CD14-positive monocyte (primary cell): ENCODE data around the gene EPPIN. TPM values are rescaled to one million over a fixed set of nuclear protein-coding genes. Genes with fewer than 3 reads are reported as not detected.

Experiments
- DNase-seq, 3 donors: peaks; one replicate each; pipeline ENCODE4 v3.0.0-alpha.2; 2011 to 2022
- H2AFZ ChIP-seq: 2 replicates; pipeline ENCODE4 v1.6.0; 2012; ENCODE audit warnings: mild to moderate bottlenecking, low read depth, low read length, inconsistent platforms; ENCODE audit not compliant: insufficient read depth, poor library complexity, severe bottlenecking
- H3K27ac ChIP-seq, 2 donors: 1 replicate in 1 of 2; 2 replicates in 1 of 2; pipeline ENCODE4 v1.5.1; 2012 to 2013; ENCODE audit warnings: low read length in 2 of 2, control low read depth in 1 of 2, inconsistent platforms in 1 of 2, low read depth in 1 of 2, mild to moderate bottlenecking in 1 of 2
- H3K27me3 ChIP-seq, 2 donors: one replicate each; pipeline versions ENCODE4 v1.6.0 to v1.6.1; 2011 to 2013; ENCODE audit warnings: low read length in 2 of 2; ENCODE audit not compliant: control insufficient read depth in 2 of 2, insufficient read depth in 2 of 2
- H3K36me3 ChIP-seq, 2 donors: replicated peaks in 1 of 2; 1 replicate in 1 of 2; 2 replicates in 1 of 2; pipeline versions ENCODE4 v1.5.1 to v1.6.1; 2012 to 2013; ENCODE audit warnings: low read length in 2 of 2, control low read depth in 1 of 2, inconsistent platforms in 1 of 2, mild to moderate bottlenecking in 1 of 2; ENCODE audit not compliant: insufficient read depth in 2 of 2, control insufficient read depth in 1 of 2
- H3K4me1 ChIP-seq, 2 donors: 1 replicate in 1 of 2; 2 replicates in 1 of 2; pipeline versions ENCODE4 v1.5.1 to v1.6.1; 2012 to 2013; ENCODE audit warnings: low read length in 2 of 2, control low read depth in 1 of 2, inconsistent platforms in 1 of 2, mild to moderate bottlenecking in 1 of 2, moderate library complexity in 1 of 2; ENCODE audit not compliant: insufficient read depth in 2 of 2, control insufficient read depth in 1 of 2
- H3K4me2 ChIP-seq: replicated peaks from 2 replicates; pipeline ENCODE3; 2012; ENCODE audit warnings: low read length, moderate library complexity, mild to moderate bottlenecking; ENCODE audit not compliant: poor library complexity, severe bottlenecking; ENCODE audit errors: extremely low read depth
- H3K4me3 ChIP-seq, 3 experiments: fragments of 200-600 bp in 1 of 3; sonication (generic) in 1 of 3; replicated peaks in 1 of 3; 1 replicate in 2 of 3; 2 replicates in 1 of 3; pipeline ENCODE4 v1.5.1; 2011 to 2013; ENCODE audit warnings: low read length in 3 of 3, mild to moderate bottlenecking in 3 of 3, control low read depth in 2 of 3, low read depth in 2 of 3, inconsistent platforms in 1 of 3, moderate library complexity in 1 of 3
- H3K79me2 ChIP-seq: 2 replicates; pipeline ENCODE4 v1.6.0; 2012; ENCODE audit warnings: mild to moderate bottlenecking, control low read depth, inconsistent platforms, low read length, moderate library complexity; ENCODE audit not compliant: insufficient read depth
- H3K9ac ChIP-seq: 2 replicates; pipeline ENCODE4 v1.6.0; 2017; ENCODE audit warnings: low read length, mild to moderate bottlenecking; ENCODE audit not compliant: insufficient read depth, poor library complexity, severe bottlenecking
- H3K9me3 ChIP-seq, 2 donors: replicated peaks in 1 of 2; 1 replicate in 1 of 2; 2 replicates in 1 of 2; pipeline versions ENCODE4 v1.5.1 to v1.6.1; 2012 to 2013; ENCODE audit warnings: low read length in 2 of 2, control low read depth in 1 of 2; ENCODE audit not compliant: control insufficient read depth in 1 of 2, insufficient read depth in 1 of 2
- H4K20me1 ChIP-seq: 2 replicates; pipeline ENCODE4 v1.6.0; 2012; ENCODE audit warnings: mild to moderate bottlenecking, low read length, control low read depth, moderate library complexity; ENCODE audit not compliant: insufficient read depth
- H3K27ac Mint-ChIP-seq, 7 donors: one replicate each; pipeline ENCODE4 v1.8.0; 2020; ENCODE audit warnings: mild to moderate bottlenecking in 7 of 7, mixed read lengths in 7 of 7, moderate library complexity in 6 of 7, inconsistent platforms in 2 of 7
- H3K27me3 Mint-ChIP-seq, 3 donors: one replicate each; pipeline ENCODE4 v1.8.0; 2021 to 2022; ENCODE audit warnings: low read depth in 3 of 3, mild to moderate bottlenecking in 3 of 3, mixed read lengths in 3 of 3, moderate library complexity in 3 of 3, inconsistent platforms in 1 of 3
- H3K36me3 Mint-ChIP-seq, 2 donors: one replicate each; pipeline ENCODE4 v1.8.0; 2020; ENCODE audit warnings: mixed read lengths in 2 of 2, inconsistent platforms in 1 of 2, mild to moderate bottlenecking in 1 of 2
- H3K4me1 Mint-ChIP-seq: one replicate; pipeline ENCODE4 v1.8.0; 2020; ENCODE audit warnings: mild to moderate bottlenecking, mixed read lengths
- H3K4me3 Mint-ChIP-seq, 2 donors: one replicate each; pipeline ENCODE4 v1.8.0; 2020; ENCODE audit warnings: mild to moderate bottlenecking in 2 of 2, mixed read lengths in 2 of 2, moderate library complexity in 1 of 2
- H3K9me3 Mint-ChIP-seq, 7 donors: one replicate each; pipeline ENCODE4 v1.8.0; 2020 to 2022; ENCODE audit warnings: mixed read lengths in 7 of 7, mild to moderate bottlenecking in 6 of 7, moderate library complexity in 6 of 7, inconsistent platforms in 2 of 7
- WGBS: methylation state at CpG from one replicate; pipeline ENCODE4 v1.1.5; 2013; ENCODE audit warnings: missing lambda C conversion rate; ENCODE audit not compliant: insufficient coverage; 5-methylcytosine and 5-hydroxymethylcytosine counted together
- intact Hi-C, 2 donors: fragments of 100-400 bp; cut with micrococcal nuclease; formaldehyde crosslinking; loops; one replicate each; pipeline versions ENCODE4 v1.15.0 to v1.15.1; 2023
- polyA plus RNA-seq, 3 donors: library from polyadenylated mRNA; depleted of rRNA in 1 of 3; unstranded in 2 of 3; stranded (reverse) in 1 of 3; fragments of 300-500 nt in 2 of 3; fragments of >200 nt in 1 of 3; fragmentation: Illumina TruSeq in 2 of 3; gene quantifications; 1 replicate in 2 of 3; 2 replicates in 1 of 3; pipeline ENCODE4 v1.2.3, GENCODE V29; 2012 to 2021
- TF ChIP-seq, protein P1 (sequence below): fragments of 200-600 bp; IDR thresholded peaks from one replicate; pipeline ENCODE4 v1.8.0; 2022; ENCODE audit warnings: antibody characterized with exemption, mild to moderate bottlenecking

Gene EPPIN
- polyA plus RNA-seq, 3 donors = not detected

DNA sequence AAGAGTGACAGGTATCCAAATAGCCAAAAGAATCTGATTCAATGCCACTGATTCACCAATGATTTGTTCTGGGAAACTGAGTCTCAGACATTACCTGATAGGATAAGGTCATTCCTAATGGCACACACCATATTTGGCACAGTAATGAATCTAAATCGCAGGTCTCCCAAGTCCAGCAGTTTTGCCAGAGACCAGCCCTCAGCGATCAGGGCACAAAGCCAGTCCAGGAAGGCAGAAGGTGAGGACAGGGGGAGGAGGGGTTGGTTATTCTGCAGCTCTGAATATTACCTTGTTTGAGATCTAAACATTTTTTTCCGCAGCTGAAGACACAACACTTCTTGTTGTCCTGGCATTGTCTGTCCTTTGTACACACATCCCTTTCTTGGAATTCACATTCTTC is 1.9 kb downstream of the EPPIN start:
- Histone ChIP-seq H3K79me2 (no peaks in the 10 kb centered on the region), H3K9me3 (no peaks in the 10 kb centered on the region), H3K9ac (no peak overlapping the region), H3K4me1 (no peaks in the 10 kb centered on the region), H3K27ac (no peak overlapping the region), H3K27me3 (peaks cover 2% of the 10 kb centered on the region in 2 donors), H4K20me1 (no peaks in the 10 kb centered on the region), H3K4me3 (no peak overlapping the region), H2AFZ (no peak overlapping the region), H3K4me2 (no peak overlapping the region), H3K36me3 (no peaks in the 10 kb centered on the region)
- H3K27ac Mint-ChIP-seq = no peak overlapping the region
- TF ChIP-seq, protein P1, sequence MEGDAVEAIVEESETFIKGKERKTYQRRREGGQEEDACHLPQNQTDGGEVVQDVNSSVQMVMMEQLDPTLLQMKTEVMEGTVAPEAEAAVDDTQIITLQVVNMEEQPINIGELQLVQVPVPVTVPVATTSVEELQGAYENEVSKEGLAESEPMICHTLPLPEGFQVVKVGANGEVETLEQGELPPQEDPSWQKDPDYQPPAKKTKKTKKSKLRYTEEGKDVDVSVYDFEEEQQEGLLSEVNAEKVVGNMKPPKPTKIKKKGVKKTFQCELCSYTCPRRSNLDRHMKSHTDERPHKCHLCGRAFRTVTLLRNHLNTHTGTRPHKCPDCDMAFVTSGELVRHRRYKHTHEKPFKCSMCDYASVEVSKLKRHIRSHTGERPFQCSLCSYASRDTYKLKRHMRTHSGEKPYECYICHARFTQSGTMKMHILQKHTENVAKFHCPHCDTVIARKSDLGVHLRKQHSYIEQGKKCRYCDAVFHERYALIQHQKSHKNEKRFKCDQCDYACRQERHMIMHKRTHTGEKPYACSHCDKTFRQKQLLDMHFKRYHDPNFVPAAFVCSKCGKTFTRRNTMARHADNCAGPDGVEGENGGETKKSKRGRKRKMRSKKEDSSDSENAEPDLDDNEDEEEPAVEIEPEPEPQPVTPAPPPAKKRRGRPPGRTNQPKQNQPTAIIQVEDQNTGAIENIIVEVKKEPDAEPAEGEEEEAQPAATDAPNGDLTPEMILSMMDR = no peak
- no peaks in the 10 kb centered on the region for H3K4me1 Mint-ChIP-seq
- DNase-seq = no peak
- 86% methylated on average over 1 of the region's 3 CpGs for WGBS
- no peaks in the 10 kb centered on the region for H3K36me3 Mint-ChIP-seq
- intact Hi-C loops = no loop called here
- no peak overlapping the region for H3K4me3 Mint-ChIP-seq
- peaks cover 5 to 30% (median 7%) of the 10 kb centered on the region in 3 donors for H3K27me3 Mint-ChIP-seq
- peaks cover 0 to 2% (median under 1%) of the 10 kb centered on the region in 7 donors for H3K9me3 Mint-ChIP-seq

GRCh38 chr20:45539382-45539781 is 7.8 kb downstream of the EPPIN start, which contains the start of gene WFDC6:
WFDC6 (minus strand) TSS chr20:45539482; CDS start chr20:45539407, 75 bp downstream.
- TF ChIP-seq, protein P1 = no peak
- Histone ChIP-seq H3K9ac (no peak within 1 kb of the TSS), H3K4me2 (no peak within 1 kb of the TSS), H3K4me3 (no peak within 1 kb of the TSS), H4K20me1 (no peaks in the 10 kb centered on the region), H3K27ac (no peak within 1 kb of the TSS), H3K27me3 (peaks cover 0 to 2% of the 10 kb centered on the region in 2 donors), H2AFZ (no peak within 1 kb of the TSS), H3K36me3 (no peaks in the 10 kb centered on the region), H3K9me3 (no peaks in the 10 kb centered on the region), H3K79me2 (no peaks in the 10 kb centered on the region), H3K4me1 (no peaks in the 10 kb centered on the region)
- intact Hi-C loops = no loop called here
- peaks cover 4 to 16% (median 5%) of the 10 kb centered on the region in 3 donors for H3K27me3 Mint-ChIP-seq
- peaks cover 0 to 2% (median 0%) of the 10 kb centered on the region in 7 donors for H3K9me3 Mint-ChIP-seq
- 90% methylated on average over 2 of the region's 2 CpGs for WGBS
- H3K4me3 Mint-ChIP-seq = no peak within 1 kb of the TSS
- no peaks in the 10 kb centered on the region for H3K4me1 Mint-ChIP-seq
- DNase-seq = no peak
- no peak within 1 kb of the TSS for H3K27ac Mint-ChIP-seq
- no peaks in the 10 kb centered on the region for H3K36me3 Mint-ChIP-seq
